Stimulated activated CD4-positive, alpha-beta T cell treated with anti-CD3 and anti-CD28 coated beads, TNF-alpha, amount 100 ng/mL, for 4 hours (primary cell): Measurements from ENCODE around the gene PDE4B.
A peak's percentile ranks its signal among the peaks of the same experiment; 100 is the strongest.

ENCODE experiments used
- DNase-seq, 3 experiments: peaks; one replicate each; pipeline ENCODE4 v3.0.0-alpha.2; 2020; ENCODE audit warnings: low read depth in 3 of 3

The PDE4B gene

DNA sequence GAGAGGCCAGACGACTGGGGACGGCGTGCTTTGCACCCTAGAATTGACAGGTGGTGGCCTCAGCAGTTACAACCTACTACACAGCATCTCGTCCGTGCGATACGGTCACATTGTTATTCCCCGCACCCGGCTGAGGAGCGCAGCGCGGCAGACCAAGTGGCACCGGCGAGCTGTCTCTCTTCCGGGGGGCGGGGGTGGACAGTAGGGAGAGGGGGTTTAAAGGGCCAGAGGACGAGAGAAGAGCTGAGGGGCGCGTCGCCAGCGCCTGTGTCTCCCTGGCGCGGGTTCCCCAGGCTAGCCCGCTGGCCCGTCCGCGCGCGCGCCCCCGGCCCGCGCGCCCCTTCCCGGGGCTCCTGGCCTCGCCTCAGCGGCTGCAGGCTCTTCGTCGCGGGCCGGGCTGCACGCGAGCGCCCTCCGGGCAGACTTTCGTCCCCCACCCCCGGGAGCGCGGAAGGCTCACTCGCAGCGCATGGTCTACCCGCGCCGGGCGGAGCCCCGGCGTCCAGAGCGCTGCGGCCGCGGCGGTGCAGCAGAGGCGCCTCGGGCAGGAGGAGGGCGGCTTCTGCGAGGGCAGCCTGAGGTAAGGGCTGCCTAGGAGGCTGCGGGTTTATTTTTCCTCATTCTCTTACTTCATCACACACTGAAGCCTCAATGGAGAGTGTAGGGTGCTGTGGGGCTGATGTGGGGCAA lies at the start of gene PDE4B:
Gene PDE4B (plus strand): TSS at position 227 of the 690 bp plus-strand sequence.
- DNase-seq, result no peak

DNA sequence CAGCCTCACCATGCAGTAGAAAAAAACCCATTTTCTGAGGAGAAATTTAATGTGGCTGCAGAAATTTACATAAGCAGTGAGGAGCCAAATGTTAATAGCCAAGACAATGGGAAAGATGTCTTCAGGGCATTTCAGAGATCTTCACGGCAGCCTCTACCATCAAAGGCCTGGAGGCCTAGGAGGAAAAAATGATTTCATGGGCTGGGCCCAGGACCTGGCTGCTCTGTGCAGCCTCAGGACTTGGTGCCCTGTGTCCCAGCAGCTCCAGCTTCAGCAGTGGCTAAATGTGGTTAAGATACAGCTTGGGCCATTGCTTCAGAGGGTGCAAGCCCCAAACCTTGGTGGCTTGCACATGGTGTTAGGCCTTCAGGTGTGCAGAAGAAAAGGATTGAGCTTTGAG lies 48.0 kb upstream of the PDE4B start:
- no peak for DNase-seq

DNA sequence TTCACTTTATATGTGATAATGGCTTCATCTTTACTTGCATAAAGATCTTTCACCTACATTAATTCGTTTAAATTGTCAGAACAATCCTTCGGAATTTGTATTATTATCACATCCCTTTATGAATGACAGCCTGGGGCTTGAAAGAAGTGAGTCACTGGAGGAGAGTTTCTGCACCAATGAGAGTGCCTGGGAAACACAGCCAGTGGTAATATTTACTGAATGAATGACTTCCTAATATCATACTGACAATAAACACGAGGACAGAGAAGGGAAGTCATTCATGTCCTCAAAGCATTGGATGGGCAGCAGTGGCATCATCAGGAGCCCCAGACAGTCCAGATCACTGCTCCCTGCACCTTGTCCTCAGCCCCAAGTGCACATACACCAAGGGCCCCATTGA lies 40.7 kb upstream of the PDE4B start:
- no peak for DNase-seq

DNA sequence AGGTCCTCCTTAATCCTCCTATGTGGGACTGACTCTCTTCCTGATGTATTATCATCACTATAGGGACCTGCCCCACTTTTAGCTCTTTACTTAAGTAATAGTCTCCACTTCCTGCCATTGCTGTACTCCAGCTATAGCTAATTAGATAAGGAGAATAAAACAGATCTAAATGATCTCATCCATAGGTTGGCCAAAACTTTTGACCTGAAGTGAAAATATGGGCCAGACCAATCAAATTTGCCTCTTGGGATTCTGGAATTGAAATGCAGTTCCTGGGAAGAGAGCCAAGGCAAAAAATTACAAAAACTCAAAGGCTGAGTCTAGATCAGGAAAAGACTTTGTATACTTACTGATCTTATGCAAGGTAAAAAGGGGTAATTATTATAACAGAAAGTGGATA lies 36.1 kb upstream of the PDE4B start:
- no peak for DNase-seq

DNA sequence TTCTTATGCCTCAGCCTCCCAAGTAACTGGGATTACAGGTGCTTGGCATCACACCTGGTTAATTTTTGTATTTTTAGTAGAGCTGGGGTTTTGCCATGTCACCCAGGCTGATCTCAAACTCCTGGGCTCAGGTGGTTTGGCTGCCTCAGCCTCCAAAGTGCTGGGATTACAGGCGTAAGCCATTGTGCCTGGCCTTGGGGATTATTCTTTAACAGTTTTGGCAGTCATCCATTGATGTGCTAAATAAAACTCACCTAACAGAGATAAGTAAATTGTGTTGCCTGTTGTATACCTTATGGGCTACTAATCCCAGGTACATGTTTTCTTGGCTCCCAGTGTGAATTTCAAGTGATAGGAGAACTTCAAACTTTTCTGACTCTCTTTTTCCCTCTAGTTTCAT lies 35.2 kb upstream of the PDE4B start:
- DNase-seq, result no peak

DNA sequence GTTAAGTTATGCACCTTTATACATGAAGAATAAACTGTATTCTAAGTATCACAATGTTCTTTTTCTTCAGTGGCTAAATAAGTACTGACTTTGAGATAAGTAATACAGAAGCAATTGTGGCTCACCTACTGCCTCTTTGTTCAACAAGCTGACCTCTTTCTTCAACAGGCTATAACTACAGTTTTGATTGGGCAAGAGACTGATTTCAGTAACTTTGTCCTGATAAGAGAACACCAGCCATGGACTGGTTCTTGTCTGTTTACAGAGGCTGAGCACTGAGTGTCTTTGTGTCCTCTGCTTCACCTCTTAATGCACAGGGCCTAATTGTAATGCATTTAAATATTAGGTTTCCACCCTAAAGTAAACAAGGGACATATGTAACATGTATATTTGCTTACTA lies 34.6 kb upstream of the PDE4B start:
- no peak for DNase-seq

DNA sequence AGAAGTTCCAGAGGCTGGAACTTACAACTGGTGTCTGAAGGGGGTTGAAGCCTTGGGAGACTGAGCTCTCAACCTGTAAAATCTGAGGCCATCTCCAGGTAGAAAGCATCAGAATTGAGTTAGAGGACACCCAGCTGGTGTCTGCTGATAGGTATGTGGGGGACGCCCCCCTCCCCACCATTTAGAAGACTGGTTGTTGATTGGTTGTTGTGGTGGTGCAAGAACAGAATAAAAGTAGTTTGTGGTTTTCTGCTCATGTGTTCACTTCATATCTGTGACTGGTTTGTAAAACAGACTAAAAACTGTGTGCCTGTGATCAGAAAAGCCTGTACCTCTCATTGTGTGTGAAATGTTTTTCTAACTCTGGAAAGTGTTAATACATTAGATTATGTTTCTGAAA lies 33.2 kb upstream of the PDE4B start:
- no peak for DNase-seq

DNA sequence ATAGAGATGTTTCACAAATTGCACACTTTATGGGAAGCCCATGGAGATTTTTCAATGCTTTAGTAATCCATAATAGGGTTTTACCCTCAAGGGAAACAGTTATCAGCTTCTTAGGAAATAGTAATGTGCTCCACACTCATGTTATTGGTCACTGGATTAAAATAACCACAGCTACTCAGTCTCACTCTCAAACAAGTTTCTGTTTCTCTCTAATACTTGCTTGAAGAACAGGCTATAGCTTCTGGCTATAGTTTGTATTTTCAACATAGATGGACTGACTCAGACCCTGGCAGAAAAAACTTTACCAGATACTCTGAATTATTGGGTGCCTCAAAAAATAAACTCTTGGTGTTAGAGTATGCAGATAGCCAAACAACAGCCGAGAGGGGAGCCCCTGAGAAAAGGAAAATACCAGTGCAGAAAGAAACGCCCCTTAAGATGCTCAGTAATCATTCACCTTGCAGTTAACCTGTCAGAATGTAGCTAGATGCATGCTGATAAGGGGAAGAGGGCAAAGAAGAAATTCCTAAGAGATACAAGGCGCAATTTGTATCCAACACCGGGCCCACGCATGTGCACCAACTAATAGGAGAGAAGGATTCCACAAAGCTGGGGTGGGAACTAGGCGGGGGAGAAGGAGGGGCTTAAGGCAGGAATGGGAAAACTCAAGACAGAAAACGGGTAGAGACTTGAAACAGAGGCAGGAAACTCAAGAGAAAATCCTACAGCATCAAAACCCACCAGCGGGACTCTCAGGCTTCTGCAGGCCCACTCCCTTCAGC lies 30.4 kb upstream of the PDE4B start:
- no peak for DNase-seq

DNA sequence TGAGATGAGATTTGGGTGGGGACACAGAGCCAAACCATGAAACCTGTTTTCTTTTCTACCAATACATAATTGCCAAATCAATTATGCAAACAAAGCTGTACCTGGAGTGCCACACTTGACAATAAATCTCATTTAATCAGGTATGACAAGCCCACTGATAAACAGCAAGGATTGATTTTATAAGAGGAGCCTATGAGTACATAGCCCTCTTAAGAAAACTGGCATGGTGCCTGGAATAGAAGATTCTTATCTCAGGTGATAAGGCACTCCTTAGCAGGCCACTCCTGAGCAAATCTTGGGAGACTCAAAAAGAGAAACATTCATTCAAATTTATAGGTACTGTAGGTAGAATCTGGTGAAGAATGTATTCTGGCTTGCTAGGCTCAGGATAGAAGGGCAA lies 28.6 kb upstream of the PDE4B start:
- DNase-seq, result no peak

DNA sequence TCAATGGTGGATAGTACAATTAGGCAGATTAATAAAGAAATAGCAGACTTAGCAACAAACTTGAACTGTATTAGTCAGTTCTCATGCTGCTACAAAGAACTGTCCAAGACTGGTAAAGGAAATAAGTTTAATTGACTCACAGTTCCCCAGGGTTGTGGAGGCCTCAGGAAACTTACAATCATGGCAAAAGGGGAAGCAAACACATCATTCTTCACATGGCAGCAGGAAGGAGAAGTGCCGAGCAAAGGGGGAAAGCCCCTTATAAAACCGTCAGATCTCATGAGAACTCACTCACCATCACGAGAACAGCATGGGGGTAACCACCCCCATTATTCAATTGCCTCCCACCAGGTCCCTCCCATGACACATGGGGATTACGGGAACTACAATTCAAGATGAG lies 27.1 kb upstream of the PDE4B start:
- DNase-seq, result no peak

DNA sequence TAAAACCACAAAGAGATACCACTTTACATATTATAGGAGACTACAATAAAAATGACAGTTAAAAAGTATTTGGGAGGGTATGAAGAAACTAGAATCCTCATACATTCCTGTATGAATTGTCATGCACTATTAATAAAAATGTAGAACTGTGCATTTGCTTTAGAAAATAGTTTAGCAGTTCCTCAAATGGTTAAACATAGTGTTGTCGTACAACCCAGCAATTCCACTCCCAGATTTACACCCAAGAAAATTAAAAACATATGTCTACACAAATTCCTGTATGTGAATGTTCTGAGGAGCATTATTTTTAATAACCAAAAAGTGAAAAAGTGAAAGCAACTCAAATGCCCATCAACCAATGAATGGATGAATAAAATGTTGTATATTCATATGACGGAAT lies 23.1 kb upstream of the PDE4B start:
- no peak for DNase-seq

DNA sequence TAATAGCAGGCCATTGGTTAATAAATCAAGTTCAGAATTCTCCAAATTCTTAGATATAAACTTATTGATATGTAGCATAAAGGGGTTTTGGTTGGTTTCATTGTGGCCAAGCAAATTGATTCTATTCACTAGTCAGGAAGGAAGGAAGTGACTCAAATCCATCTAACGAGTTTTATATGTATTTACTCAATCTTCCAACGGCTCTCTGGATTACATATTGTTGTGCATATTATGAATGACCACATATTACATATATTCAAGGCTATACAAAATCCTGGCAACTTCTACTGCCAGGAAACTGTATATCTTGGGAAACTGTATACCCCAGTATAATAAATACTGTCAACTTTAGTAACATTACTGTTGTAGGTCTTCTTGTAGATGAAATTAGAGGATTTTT lies 20.1 kb upstream of the PDE4B start:
- DNase-seq, result no peak

DNA sequence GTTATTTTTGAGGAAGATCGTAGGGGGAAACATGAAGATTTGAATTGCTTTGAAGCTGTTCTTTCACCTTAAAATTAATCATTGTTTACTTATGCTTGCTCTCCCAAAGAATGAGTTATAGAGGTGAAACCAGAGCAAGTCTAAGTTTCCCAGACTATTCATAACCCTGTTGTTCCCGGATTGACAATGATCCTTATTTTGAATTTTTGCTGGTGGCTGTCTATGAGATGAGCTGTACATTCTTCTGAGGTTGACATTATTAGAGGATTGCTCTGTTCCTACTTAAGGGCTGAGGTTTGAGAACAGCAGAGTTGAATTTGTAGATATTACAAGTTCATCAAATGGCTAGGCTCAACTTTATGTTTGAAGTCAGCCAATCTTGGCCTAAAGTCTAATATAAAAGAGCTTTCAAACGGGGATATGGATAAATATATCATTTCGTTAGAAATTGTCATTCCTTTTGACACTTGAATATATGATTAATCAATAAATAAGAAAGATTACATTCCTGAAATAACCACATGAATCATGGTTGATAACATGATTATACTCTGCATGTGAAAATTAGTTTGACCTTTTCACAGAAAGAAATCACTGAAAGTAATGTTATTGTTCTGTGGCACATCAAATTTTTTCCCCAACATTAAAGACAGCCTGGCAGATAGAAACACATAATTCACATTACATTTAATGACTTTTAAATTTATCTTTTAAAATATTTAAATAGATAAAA lies 19.1 kb upstream of the PDE4B start:
- no peak for DNase-seq

DNA sequence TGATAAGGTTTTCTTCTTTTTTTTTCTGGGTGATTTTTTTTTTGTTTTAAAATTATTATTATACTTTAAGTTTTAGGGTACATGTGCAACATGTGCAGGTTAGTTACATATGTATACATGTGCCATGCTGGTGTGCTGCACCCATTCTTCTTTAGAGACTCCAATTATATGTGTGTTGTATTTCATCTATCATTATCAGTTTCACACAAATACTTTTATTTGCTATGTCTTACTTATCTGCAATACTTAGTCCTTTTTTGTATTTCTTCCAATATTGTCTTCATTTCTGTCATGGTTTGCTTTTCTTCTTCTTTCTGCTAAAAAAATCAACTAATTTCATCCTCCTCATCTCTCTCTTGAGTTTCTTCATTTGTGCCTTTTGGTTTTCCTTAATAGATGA lies 3.9 kb upstream of the PDE4B start:
- no peak for DNase-seq

DNA sequence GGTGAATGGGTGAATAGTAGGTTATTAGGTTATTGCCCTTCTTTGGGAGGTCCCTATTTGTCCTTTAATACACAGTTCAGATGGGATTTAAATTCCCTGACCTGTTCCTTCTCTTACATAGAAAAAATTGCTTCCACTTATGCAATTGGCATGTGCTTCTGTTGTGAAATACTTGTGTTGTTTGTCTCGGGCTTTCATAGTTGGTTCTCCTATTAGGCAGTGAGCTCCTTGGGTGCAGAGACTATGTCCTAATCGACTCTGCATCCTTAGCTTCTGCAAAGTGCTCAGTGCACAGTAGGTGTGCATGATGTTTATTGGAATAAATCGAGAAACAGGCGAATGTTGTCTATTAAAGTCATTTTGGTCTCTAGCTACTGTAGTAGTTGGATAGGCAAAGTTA lies 1.3 kb upstream of the PDE4B start:
- DNase-seq, result no peak

DNA sequence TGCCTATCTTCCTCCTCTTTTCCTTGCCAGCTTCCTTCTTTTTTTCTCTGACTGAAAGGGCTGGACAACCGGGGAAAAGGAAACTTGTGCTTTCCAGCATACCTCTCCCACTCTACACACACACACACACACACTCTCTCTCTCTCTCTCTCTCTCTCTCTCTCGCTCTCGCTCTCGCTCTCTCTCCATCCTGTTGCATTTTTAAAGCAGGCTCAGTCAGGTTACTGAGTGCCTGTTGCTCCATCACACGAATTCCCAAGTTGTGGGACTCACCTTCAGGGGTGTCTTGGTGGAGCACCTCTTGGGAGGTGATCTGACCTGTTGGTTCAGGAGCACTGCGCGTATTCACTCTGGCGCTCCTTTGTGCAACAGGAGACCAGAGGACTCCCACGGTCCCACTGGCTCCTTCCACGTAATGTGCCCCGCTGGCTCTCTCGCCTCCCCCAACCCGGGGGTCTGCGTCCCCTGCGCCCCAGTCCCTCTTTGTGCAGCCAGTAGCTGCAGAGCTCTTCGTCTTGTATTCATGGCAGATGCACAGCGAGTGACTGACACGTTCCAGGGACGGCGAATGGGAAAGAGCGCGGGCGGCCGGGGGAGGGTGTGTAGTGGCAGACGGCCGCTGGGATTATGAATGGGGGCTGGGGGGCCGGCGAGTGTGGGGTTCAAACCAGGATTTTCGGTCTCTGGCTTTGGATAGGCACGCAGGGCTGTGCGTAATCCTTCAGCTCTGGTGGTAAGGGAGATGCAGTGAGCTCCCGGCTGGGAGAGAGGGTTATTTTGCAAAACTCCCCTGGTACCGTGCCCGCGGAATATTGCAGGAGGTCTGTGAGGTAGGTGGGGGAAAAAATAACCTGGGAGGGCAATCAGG lies 660 bp upstream of the PDE4B start:
- DNase-seq, result no peak

DNA sequence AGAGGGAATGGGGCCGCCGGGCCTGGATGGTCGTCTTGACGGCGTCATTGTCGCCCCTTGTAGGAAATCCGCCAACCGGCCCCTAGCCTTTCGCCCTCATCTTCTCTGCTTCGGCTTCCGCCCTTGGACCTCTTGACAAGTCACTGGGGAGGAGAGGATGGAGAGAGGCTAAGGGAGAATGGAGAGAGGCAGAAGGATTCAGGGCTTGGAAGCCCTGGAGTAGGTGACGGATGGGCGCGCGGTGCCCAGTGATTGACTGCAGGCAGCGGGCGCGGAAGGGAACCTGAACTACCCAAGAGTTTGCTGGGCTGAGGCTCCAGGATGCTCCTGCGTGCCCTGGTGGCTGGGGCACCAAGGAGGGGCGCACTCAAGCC lies 651 bp downstream of the PDE4B start:
- DNase-seq, result no peak

DNA sequence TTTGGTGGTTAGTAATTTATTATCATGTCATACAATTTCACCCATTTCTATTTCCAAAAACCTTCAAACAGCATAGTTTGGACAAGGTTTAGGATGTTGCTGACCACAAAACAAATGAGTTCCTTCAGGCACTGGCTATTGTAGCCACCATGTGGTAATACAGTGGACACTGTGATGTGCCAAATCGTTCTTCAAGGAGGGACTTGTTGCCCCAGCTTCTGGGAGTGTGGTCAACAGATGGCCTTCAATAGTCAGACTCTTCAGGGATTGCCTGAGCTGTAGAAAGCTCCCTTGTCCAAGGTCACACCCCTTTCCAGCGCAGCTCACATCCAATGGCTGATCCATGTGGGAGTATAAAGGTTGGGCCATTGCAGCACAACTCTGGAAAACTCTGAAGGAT lies 2.6 kb downstream of the PDE4B start:
- DNase-seq, result no peak

DNA sequence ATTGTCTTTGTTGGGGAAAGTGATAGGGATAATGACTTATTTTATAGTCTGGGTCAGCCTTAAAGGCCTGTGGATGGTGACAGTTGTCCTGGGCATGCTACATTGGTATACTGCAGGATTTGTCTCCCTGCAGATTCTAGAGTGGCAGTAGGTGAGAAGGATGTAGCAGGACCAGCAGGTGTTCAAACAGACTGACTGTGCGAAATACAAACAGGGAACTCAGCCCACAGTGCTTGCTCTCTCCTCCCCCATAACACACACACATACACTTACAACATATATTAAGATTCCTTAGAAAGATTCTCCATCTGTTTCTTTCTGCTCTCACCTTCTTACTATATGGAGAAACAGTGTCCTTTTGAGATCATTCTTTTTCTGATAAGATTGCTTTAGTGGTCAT lies 6.9 kb downstream of the PDE4B start:
- no peak for DNase-seq

DNA sequence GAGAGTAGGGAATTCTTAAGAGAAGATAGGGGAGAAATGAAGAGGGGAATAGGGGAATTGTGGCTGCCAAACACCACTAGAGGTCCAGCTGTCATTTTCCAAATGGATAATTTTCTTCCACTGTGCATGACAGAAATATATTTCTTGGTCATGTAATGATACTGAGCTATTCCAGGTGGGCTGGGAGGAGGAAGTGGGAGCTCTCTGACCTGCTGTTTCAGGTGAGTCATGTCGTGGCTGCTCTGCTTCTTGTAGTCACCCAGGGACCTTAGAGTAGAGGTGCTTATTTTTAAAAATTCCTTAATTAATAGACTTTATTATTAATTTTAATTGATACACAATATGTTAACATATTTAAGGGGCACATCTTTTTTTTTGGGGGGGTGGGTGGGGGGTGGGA lies 11.9 kb downstream of the PDE4B start:
- no peak for DNase-seq

DNA sequence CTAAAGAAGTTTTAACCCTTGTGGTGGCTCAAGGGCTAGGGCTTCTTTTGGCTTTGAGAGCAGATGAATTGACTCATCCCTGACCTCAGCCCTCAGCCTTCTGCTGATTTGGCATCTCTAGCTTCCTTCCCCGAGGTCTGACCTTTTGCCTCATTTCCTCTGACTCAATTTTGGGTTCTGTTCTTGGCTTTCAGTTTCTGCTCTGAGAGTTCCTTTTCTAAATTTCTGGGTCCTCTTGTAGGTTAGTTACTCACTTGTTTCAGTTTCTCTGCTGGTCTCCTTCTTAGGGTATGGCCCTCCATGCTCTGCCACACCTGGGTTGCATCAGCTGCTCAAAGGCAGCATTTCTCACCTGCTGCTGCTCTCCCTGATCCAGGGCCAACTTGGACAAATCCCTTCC lies 19.4 kb downstream of the PDE4B start:
- peak in 1 of 3 experiments; percentile 0 for DNase-seq

DNA sequence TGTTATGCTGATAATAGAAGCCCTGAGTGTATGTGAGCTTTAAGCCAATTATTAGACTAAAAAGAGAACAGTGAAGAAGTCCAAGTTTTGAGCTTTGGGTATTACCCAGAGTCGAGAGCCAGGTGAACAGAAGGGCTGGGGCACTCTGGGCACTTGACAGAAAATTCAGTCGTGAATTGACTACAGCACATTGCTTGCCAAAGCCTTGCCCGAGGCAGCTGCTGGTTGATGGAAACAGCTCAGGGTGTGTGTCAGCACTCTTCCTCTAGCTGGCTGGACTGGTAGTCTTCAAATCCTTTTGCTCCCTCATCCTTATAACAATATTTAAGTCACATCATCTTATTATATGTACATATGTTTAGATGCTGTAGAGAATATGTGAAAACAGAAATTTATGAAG lies 21.3 kb downstream of the PDE4B start:
- no peak for DNase-seq
